HEK293 (cell line): ENCODE data around the gene IGSF21.

Source experiments
- CTCF ChIA-PET: fragments of 350-600 bp; formaldehyde crosslinking; extraction: SDS; loops from one replicate; lab custom pipeline; 2021; ENCODE audit warnings: antibody characterized with exemption; lab: Yijun Ruan, JAX
- POLR2A ChIA-PET: fragments of 300-600 bp; formaldehyde crosslinking; extraction: SDS; loops from one replicate; lab custom pipeline; 2020; ENCODE audit warnings: antibody characterized with exemption, inconsistent platforms; lab: Yijun Ruan, JAX
- H3K27ac ChIP-seq: fragments of 200-500 bp; sonication (Bioruptor generic); 2 replicates; pipeline ENCODE4 v1.5.1; 2014; ENCODE audit warnings: low read depth, low read length, control low read depth, inconsistent platforms; ENCODE audit errors: extremely low read depth
- H3K36me3 ChIP-seq, 2 experiments: fragments of 200-500 bp in 1 of 2; sonication (Bioruptor generic) in 1 of 2; 1 replicate in 1 of 2; 2 replicates in 1 of 2; pipeline ENCODE4 v1.5.1; 2014 to 2017; ENCODE audit warnings: inconsistent platforms in 2 of 2, low read length in 2 of 2; ENCODE audit not compliant: control insufficient read depth in 2 of 2, insufficient read depth in 1 of 2
- H3K4me1 ChIP-seq: fragments of 200-500 bp; sonication (Bioruptor generic); 2 replicates; pipeline ENCODE4 v1.5.1; 2014; ENCODE audit warnings: mild to moderate bottlenecking, low read length, inconsistent platforms; ENCODE audit not compliant: control insufficient read depth, insufficient read depth
- H3K4me3 ChIP-seq: 2 replicates; pipeline ENCODE4 v1.5.1; 2011; ENCODE audit warnings: low read depth, mild to moderate bottlenecking, control low read depth, low read length, moderate library complexity
- H3K9me3 ChIP-seq: fragments of 200-500 bp; sonication (Bioruptor generic); 2 replicates; pipeline ENCODE4 v1.5.1; 2014; ENCODE audit warnings: low read depth, low read length, inconsistent platforms; ENCODE audit not compliant: control insufficient read depth, insufficient read depth
- GLI4 ChIP-seq: fragments of 450-650 bp; formaldehyde crosslinking; IDR thresholded peaks from 2 replicates; pipeline ENCODE4 v1.5.1; 2016; ENCODE audit warnings: missing biosample characterization, missing genetic modification characterization
- HOXD13 ChIP-seq: sonication (generic); formaldehyde crosslinking; IDR thresholded peaks from 2 replicates; pipeline ENCODE4 v1.8.0; 2022; ENCODE audit warnings: missing genetic modification reagents, borderline replicate concordance
- KLF17 ChIP-seq: fragments of 450-650 bp; formaldehyde crosslinking; IDR thresholded peaks from 2 replicates; pipeline ENCODE4 v1.5.1; 2016; ENCODE audit warnings: missing biosample characterization, missing genetic modification characterization
- KLF9 ChIP-seq: fragments of 450-650 bp; formaldehyde crosslinking; IDR thresholded peaks from 2 replicates; pipeline ENCODE4 v1.5.1; 2016; ENCODE audit warnings: missing biosample characterization, missing genetic modification characterization, low read depth
- MZF1 ChIP-seq: fragments of 450-650 bp; formaldehyde crosslinking; IDR thresholded peaks from 2 replicates; pipeline ENCODE4 v1.5.1; 2017; ENCODE audit warnings: missing biosample characterization, missing genetic modification characterization, borderline replicate concordance
- PRDM2 ChIP-seq: fragments of 450-650 bp; formaldehyde crosslinking; IDR thresholded peaks from 2 replicates; pipeline ENCODE4 v1.5.1; 2016; ENCODE audit warnings: missing biosample characterization, missing genetic modification characterization, borderline replicate concordance
- PRDM6 ChIP-seq: fragments of 450-650 bp; formaldehyde crosslinking; IDR thresholded peaks from 2 replicates; pipeline ENCODE4 v1.5.1; 2017; ENCODE audit warnings: missing biosample characterization, missing genetic modification characterization
- ZBTB26 ChIP-seq: fragments of 450-650 bp; formaldehyde crosslinking; optimal IDR thresholded peaks from 2 replicates; pipeline ENCODE3; 2016; ENCODE audit warnings: missing biosample characterization, mild to moderate bottlenecking, missing genetic modification characterization
- ZNF248 ChIP-seq: fragments of 450-650 bp; formaldehyde crosslinking; IDR thresholded peaks from 2 replicates; pipeline ENCODE4 v1.5.1; 2017; ENCODE audit warnings: missing biosample characterization, missing genetic modification characterization
- ZNF280D ChIP-seq: fragments of 450-650 bp; formaldehyde crosslinking; IDR thresholded peaks from 2 replicates; pipeline ENCODE4 v1.5.1; 2016; ENCODE audit warnings: missing biosample characterization, missing genetic modification characterization
- ZNF350 ChIP-seq: fragments of 450-650 bp; formaldehyde crosslinking; IDR thresholded peaks from 2 replicates; pipeline ENCODE4 v1.5.0; 2017; ENCODE audit warnings: missing biosample characterization, mild to moderate bottlenecking, missing genetic modification characterization
- ZNF423 ChIP-seq: fragments of 450-650 bp; formaldehyde crosslinking; IDR thresholded peaks from 2 replicates; pipeline ENCODE4 v1.5.1; 2016; ENCODE audit warnings: missing biosample characterization, missing genetic modification characterization
- ZNF433 ChIP-seq: fragments of 450-650 bp; formaldehyde crosslinking; IDR thresholded peaks from 2 replicates; pipeline ENCODE4 v1.5.1; 2016; ENCODE audit warnings: missing biosample characterization, missing genetic modification characterization, low read depth
- ZNF548 ChIP-seq: fragments of 450-650 bp; formaldehyde crosslinking; IDR thresholded peaks from 2 replicates; pipeline ENCODE4 v1.5.1; 2016; ENCODE audit warnings: missing biosample characterization, missing genetic modification characterization
- ZNF555 ChIP-seq: fragments of 450-650 bp; formaldehyde crosslinking; conservative IDR thresholded peaks from 2 replicates; pipeline ENCODE4 v1.5.1; 2017; ENCODE audit warnings: missing biosample characterization, mild to moderate bottlenecking, missing genetic modification characterization, inconsistent platforms
- ZNF558 ChIP-seq: fragments of 450-650 bp; formaldehyde crosslinking; IDR thresholded peaks from 2 replicates; pipeline ENCODE4 v1.5.1; 2016; ENCODE audit warnings: missing biosample characterization, missing genetic modification characterization
- ZNF600 ChIP-seq: fragments of 450-650 bp; formaldehyde crosslinking; IDR thresholded peaks from 2 replicates; pipeline ENCODE4 v1.5.1; 2016; ENCODE audit warnings: missing biosample characterization, missing genetic modification characterization
- ZNF692 ChIP-seq: fragments of 450-650 bp; formaldehyde crosslinking; IDR thresholded peaks from 2 replicates; pipeline ENCODE4 v1.5.1; 2016; ENCODE audit warnings: missing biosample characterization, missing genetic modification characterization
- ZNF747 ChIP-seq: fragments of 450-650 bp; formaldehyde crosslinking; IDR thresholded peaks from 2 replicates; pipeline ENCODE4 v1.5.1; 2016; ENCODE audit warnings: missing biosample characterization, missing genetic modification characterization
- ZSCAN30 ChIP-seq: fragments of 450-650 bp; IDR thresholded peaks from 2 replicates; pipeline ENCODE4 v1.5.1; 2018; ENCODE audit warnings: missing biosample characterization, mild to moderate bottlenecking, missing genetic modification characterization, moderate library complexity

The IGSF21 gene

DNA sequence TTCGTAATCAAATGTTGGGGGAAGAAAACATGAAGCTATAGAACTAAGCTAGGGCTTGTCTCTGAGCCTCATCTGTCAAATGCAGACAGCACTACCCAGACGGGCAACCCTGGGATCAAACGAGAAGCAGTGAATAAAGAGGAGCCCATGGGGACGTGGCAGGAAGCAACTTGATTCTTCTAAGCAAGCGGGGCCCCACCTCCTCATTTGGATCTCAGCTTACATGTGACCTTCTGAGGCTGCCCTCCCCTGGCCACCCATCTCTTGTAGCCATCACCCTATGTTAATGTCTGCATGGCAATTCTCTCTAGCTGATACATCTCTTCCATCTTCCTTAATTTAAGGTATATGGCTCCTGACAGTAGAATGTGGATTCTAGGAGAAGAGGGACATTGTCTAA lies 171.3 kb downstream of the IGSF21 start:
- POLR2A ChIA-PET: no interaction called here
- Histone ChIP-seq H3K4me1 (no peaks in the 10 kb centered on the region), H3K9me3 (no peaks in the 10 kb centered on the region), H3K27ac (no peak overlapping the region), H3K4me3 (no peak overlapping the region), H3K36me3 (no peaks in the 10 kb centered on the region)
- TF ChIP-seq ZNF280D (tag by site-specific recombination): no peak
- TF ChIP-seq ZNF548 (tag by site-specific recombination): no peak
- TF ChIP-seq ZNF747 (tag by site-specific recombination): no peak
- no peak for TF ChIP-seq ZNF433
- no peak for TF ChIP-seq ZNF248 (tag by site-specific recombination)
- TF ChIP-seq ZNF692 (tag by site-specific recombination): no peak
- TF ChIP-seq KLF9 (tag by site-specific recombination): no peak
- no peak for TF ChIP-seq HOXD13
- no peak for TF ChIP-seq ZNF350
- no peak for TF ChIP-seq ZNF558
- CTCF ChIA-PET: interaction anchor here (1.3 to 2.0 kb wide), 2 partner anchors 297 to 303 kb away, joined by 3 to 7 read pairs; no protein-coding TSS in a partner anchor

DNA sequence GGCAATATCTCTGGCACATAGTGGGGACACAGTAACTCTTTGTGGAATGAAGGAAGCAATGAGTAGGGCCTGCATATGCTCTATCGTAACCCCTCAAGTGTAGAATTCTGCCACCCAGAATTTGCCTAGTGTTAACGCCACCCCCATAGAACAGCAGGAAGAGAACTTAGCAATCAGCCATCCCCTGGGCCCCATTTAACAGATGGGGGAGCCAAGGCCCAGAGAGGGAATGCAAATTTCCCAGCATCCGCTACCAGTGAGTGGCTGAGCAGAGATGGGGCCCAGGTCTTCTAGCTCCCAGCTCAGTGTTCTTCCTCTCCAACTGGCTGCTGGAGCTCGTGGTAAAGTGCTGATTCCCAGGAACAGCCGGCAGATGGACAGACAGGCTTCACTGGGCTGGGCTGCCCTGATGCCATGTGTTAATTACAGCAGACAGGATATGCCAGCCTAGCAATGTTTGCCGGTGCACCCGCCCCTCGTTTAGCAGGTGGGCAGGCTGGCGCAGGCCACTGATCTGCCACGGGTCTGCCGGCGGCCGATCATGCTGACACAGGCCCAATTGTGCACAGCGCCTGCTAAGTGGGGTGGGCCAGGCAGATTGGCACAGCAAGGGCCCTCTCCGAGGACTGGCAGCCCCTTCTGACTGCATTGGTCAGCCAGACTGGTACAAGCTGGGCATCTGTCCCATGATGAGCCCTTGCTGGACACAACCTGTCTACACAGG lies 171.9 kb downstream of the IGSF21 start:
- CTCF ChIA-PET: interaction anchor here (1.3 kb wide), 1 partner anchor 296 kb away, joined by 3 read pairs; no protein-coding TSS in a partner anchor
- H3K27ac ChIP-seq: no peak overlapping the region
- no peak overlapping the region for H3K4me3 ChIP-seq
- POLR2A ChIA-PET: no interaction called here
- no peaks in the 10 kb centered on the region for H3K36me3 ChIP-seq
- H3K4me1 ChIP-seq: no peaks in the 10 kb centered on the region
- no peaks in the 10 kb centered on the region for H3K9me3 ChIP-seq
- TF ChIP-seq PRDM2 (tag by site-specific recombination): no peak
- TF ChIP-seq ZSCAN30 (tag by site-specific recombination): no peak
- TF ChIP-seq GLI4 (tag by site-specific recombination): no peak
- no peak for TF ChIP-seq ZNF555 (tag by site-specific recombination)
- no peak for TF ChIP-seq ZNF423 (tag by site-specific recombination)
- TF ChIP-seq ZNF600: no peak
- no peak for TF ChIP-seq ZBTB26 (tag by site-specific recombination)
- TF ChIP-seq MZF1 (tag by site-specific recombination): no peak
- no peak for TF ChIP-seq ZNF558
- TF ChIP-seq PRDM6 (tag by site-specific recombination): no peak
- TF ChIP-seq KLF17 (tag by site-specific recombination): no peak
